K562 (cell line): ENCODE results near the gene C2CD4B. TPM values are rescaled to one million over a fixed set of nuclear protein-coding genes. Genes with fewer than 3 reads are reported as not detected.

ENCODE experiments used
- ETV1 ChIP-seq: fragments of 450-650 bp; conservative IDR thresholded peaks from 2 replicates; pipeline ENCODE4 v1.6.1; 2016; ENCODE audit warnings: missing genetic modification characterization, control low read depth, low read depth, missing compliant biosample characterization
- GTF3C2 ChIP-seq: IDR thresholded peaks from 3 replicates; pipeline ENCODE4 v1.6.1; 2011; ENCODE audit warnings: borderline replicate concordance, mild to moderate bottlenecking, moderate library complexity; ENCODE audit not compliant: insufficient read length; ENCODE audit errors: extremely low read depth
- MBD2 ChIP-seq: sonication (generic); IDR thresholded peaks from 2 replicates; pipeline ENCODE4 v1.6.1; 2016; ENCODE audit warnings: low read depth, borderline replicate concordance
- NCOA2 ChIP-seq, 2 experiments: fragments of 450-650 bp; IDR thresholded peaks; 2 replicates each; pipeline ENCODE4 v1.6.1; 2018; ENCODE audit warnings: mild to moderate bottlenecking in 2 of 2, moderate library complexity in 1 of 2; ENCODE audit not compliant: partially characterized antibody in 2 of 2
- TAF1 ChIP-seq: IDR thresholded peaks from 2 replicates; pipeline ENCODE4 v1.6.1; 2011; ENCODE audit warnings: mild to moderate bottlenecking, low read length, moderate library complexity; ENCODE audit not compliant: insufficient read depth, control insufficient read depth, severe bottlenecking; ENCODE audit errors: extremely low read depth
- ZNF511 ChIP-seq: sonication (generic); formaldehyde crosslinking; IDR thresholded peaks from 2 replicates; pipeline ENCODE4 v1.8.0; 2022; ENCODE audit warnings: mild to moderate bottlenecking, missing genetic modification reagents
- ZNF75A ChIP-seq: fragments of 450-650 bp; formaldehyde crosslinking; IDR thresholded peaks from 2 replicates; pipeline ENCODE4 v1.4.0; 2020; ENCODE audit warnings: mild to moderate bottlenecking
- polyA plus RNA-seq, 8 experiments: library from polyadenylated mRNA; depleted of rRNA in 4 of 8; stranded (reverse) in 5 of 8; unstranded in 3 of 8; fragments of >200 nt; fragmentation: Nextera tagmentation in 2 of 8; fragmentation: Illumina TruSeq in 1 of 8; extraction: Ambion mirVana in 2 of 8; extraction: Trizol in 1 of 8; gene quantifications; 2 replicates each; pipeline versions ENCODE4 v1.2.1 to v1.2.3, GENCODE V29; 2011 to 2014; ENCODE audit warnings: inconsistent platforms in 1 of 8, missing spikeins in 1 of 8
- total RNA-seq, 7 experiments: library from RNA; depleted of rRNA in 6 of 7; stranded (reverse); fragments of >200 nt in 6 of 7; fragmentation: Illumina TruSeq in 2 of 7; extraction: Trizol in 2 of 7; gene quantifications; 2 replicates each; pipeline versions ENCODE4 v1.2.1 to v1.2.3, GENCODE V29; 2011 to 2021; ENCODE audit warnings: low replicate concordance in 1 of 7

The C2CD4B gene
- total and polyA plus RNA-seq, 9 of the 15 experiments (the other 6 are each of a cell fraction or from before 2014, with no cell fraction given): 0.11 TPM; not detected in 8

GRCh38 chr15:62119227-62119864 lies 45.7 kb downstream of the C2CD4B start (continued):
- TF ChIP-seq GTF3C2: no peak
- no peak for TF ChIP-seq ZNF511 (CRISPR knock-in tag)
- no peak for TF ChIP-seq NCOA2 (IDR thresholded peaks at IDR 0.05; ENCODE audit: partially characterized antibody in 2 of 2)
- peak; percentile 97 for TF ChIP-seq ETV1 (tag)
- TF ChIP-seq ZNF75A (CRISPR knock-in tag): no peak
- TF ChIP-seq TAF1: no peak
- no peak for TF ChIP-seq MBD2
